ENCODE measurements around the gene ACSL6. TPM values are rescaled to one million over a fixed set of nuclear protein-coding genes. Genes with fewer than 3 reads are reported as not detected.
A peak's percentile ranks its signal among the peaks of the same experiment; 100 is the strongest.

ACSL6 gene
- total RNA-seq, 2 donors from 2014 or later, result 5.9 to 8.2 TPM

- Mint-ChIP-seq H3K27me3 (ENCODE audit: low read depth) (no peaks in the 10 kb centered on the region), H3K27ac (no peak overlapping the region)
- ATAC-seq (replicated peaks in 1 of 2), result no peak
Measured at GRCh38 chr5:131974016-131974415, 37.4 kb downstream of the ACSL6 start.

GRCh38 chr5:131973089-131973712 lies 38.3 kb downstream of the ACSL6 start:
- Mint-ChIP-seq H3K36me3 (ENCODE audit: insufficient read depth in 2 of 2) (peaks cover 0 to 2% of the 10 kb centered on the region in 2 donors), H3K27ac (no peak overlapping the region), H3K4me1 (ENCODE audit: low read depth) (peaks cover 48% of the 10 kb centered on the region), H3K9me3 (no peaks in the 10 kb centered on the region), H3K4me3 (no peak overlapping the region), H3K27me3 (ENCODE audit: low read depth) (no peaks in the 10 kb centered on the region)
- DNase-seq (no peak), ATAC-seq (replicated peaks in 1 of 2) (no peak)

More at GRCh38 chr5:131974016-131974415, 37.4 kb downstream of the ACSL6 start:
- DNase-seq, result no peak
- peaks cover 0 to 2% of the 10 kb centered on the region in 2 donors for H3K36me3 Mint-ChIP-seq (ENCODE audit: insufficient read depth in 2 of 2)
- no peaks in the 10 kb centered on the region for H3K9me3 Mint-ChIP-seq
- peaks cover 48% of the 10 kb centered on the region for H3K4me1 Mint-ChIP-seq (ENCODE audit: low read depth)
- no peak overlapping the region for H3K4me3 Mint-ChIP-seq

GRCh38 chr5:131968396-131968954 lies 43.0 kb downstream of the ACSL6 start:
- Mint-ChIP-seq H3K27ac (no peak overlapping the region), H3K4me1 (ENCODE audit: low read depth) (peaks cover 1% of the 10 kb centered on the region), H3K4me3 (no peak overlapping the region), H3K36me3 (ENCODE audit: insufficient read depth in 2 of 2) (no peaks in the 10 kb centered on the region), H3K9me3 (no peaks in the 10 kb centered on the region), H3K27me3 (ENCODE audit: low read depth) (no peaks in the 10 kb centered on the region)
- ATAC-seq (replicated peaks in 1 of 2) (no peak), DNase-seq (no peak)

DNA sequence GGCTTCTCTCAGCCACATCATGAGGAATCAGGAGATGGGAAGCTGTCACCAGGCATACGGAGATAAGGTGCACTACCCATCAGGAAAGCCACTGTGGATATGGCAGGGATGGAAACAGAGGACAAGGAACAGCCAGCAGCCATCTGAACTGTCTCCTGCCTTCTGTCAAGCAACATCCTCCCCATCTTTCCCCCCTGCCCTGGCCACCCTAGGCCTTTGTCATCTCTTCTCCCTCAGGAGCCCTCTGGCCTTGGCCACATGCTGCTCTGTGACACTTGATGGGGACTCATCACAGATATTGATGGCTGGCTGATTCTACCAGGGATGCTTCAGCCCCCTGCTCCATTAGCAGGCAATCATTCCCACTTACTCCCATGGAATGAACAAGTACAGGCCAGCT lies 44.9 kb downstream of the ACSL6 start:
- no peaks in the 10 kb centered on the region for H3K9me3 Mint-ChIP-seq
- H3K4me1 Mint-ChIP-seq (ENCODE audit: low read depth), result no peaks in the 10 kb centered on the region
- H3K27ac Mint-ChIP-seq, result no peak overlapping the region
- no peak for DNase-seq
- H3K4me3 Mint-ChIP-seq, result no peak overlapping the region
- no peaks in the 10 kb centered on the region for H3K36me3 Mint-ChIP-seq (ENCODE audit: insufficient read depth in 2 of 2)
- H3K27me3 Mint-ChIP-seq (ENCODE audit: low read depth), result no peaks in the 10 kb centered on the region
- no peak for ATAC-seq (replicated peaks in 1 of 2)

- H3K27ac Mint-ChIP-seq, result no peak overlapping the region
- DNase-seq (no peak), ATAC-seq (replicated peaks in 1 of 2) (no peak)
- H3K9me3 Mint-ChIP-seq, result no peaks in the 10 kb centered on the region
- H3K27me3 Mint-ChIP-seq (ENCODE audit: low read depth), result no peaks in the 10 kb centered on the region
- no peak overlapping the region for H3K4me3 Mint-ChIP-seq
- H3K4me1 Mint-ChIP-seq (ENCODE audit: low read depth), result no peaks in the 10 kb centered on the region
- H3K36me3 Mint-ChIP-seq (ENCODE audit: insufficient read depth in 2 of 2), result no peaks in the 10 kb centered on the region
Measured at GRCh38 chr5:131965826-131966415, 45.5 kb downstream of the ACSL6 start.

- Mint-ChIP-seq H3K27me3 (ENCODE audit: low read depth) (no peaks in the 10 kb centered on the region), H3K27ac (no peak overlapping the region), H3K4me3 (no peak overlapping the region), H3K36me3 (ENCODE audit: insufficient read depth in 2 of 2) (no peaks in the 10 kb centered on the region), H3K9me3 (no peaks in the 10 kb centered on the region), H3K4me1 (ENCODE audit: low read depth) (peaks cover 14% of the 10 kb centered on the region)
- ATAC-seq (replicated peaks in 1 of 2) (peak; percentile 74 to 82), DNase-seq (no peak)
Measured at GRCh38 chr5:131959906-131960305, 51.6 kb downstream of the ACSL6 start.

DNA sequence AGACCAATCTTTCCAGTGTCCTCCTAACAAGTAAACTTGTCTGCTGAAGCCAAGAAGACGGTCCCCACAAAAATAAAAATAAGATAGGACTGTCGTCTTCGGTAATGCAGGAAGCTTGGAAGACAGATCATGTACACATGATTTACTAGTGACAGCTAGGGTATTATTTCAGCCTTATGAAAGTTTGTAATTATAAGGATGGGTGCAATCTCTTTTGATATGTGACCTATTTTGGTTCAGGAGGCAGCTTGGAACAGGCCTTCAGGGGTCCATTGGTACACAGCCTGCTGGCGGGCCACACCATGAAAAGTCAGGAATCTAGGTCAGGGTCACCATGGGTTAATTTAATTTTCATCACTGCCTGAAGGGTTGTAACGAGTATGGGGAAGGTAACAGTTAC lies 52.3 kb downstream of the ACSL6 start:
- peaks cover 0 to 3% of the 10 kb centered on the region in 2 donors for H3K36me3 Mint-ChIP-seq (ENCODE audit: insufficient read depth in 2 of 2)
- H3K27me3 Mint-ChIP-seq (ENCODE audit: low read depth), result no peaks in the 10 kb centered on the region
- H3K4me3 Mint-ChIP-seq, result no peak overlapping the region
- ATAC-seq (replicated peaks in 1 of 2) (no peak), DNase-seq (no peak)
- no peaks in the 10 kb centered on the region for H3K9me3 Mint-ChIP-seq
- peaks cover 21% of the 10 kb centered on the region for H3K4me1 Mint-ChIP-seq (ENCODE audit: low read depth)
- no peak overlapping the region for H3K27ac Mint-ChIP-seq

DNA sequence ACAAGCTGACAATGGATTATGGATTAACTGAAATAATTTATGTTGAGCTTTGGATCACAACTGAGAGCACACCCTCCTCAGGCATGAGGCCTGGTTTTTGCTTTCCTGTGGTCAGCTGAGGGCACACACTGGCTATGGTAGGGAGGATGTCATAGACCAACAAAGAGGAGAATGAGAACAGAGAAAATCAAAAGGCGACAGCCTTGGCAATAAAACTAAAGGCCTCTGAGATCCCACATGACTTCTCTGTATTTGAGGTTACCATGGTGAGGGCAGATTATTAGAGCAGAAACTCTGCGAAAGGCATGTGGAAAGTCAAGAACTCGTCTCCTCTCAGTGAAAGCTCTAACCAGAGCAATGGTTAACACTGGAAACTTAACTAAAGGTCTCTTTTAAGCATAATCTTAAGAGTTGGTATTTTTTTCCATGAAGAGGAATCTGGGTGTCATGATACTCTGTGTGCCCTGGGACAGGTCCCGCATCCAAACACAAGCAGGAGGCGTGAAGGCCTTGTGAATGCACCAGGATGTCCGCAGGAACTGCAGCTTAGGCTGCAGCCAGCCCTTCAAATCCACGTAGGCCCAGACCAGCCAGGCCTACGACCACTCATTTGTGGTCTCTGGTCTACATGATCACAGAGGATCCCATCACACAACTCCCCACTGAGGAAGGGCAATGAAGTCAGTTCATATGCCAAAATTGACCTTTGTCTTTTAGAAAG lies 53.6 kb downstream of the ACSL6 start:
- H3K27me3 Mint-ChIP-seq (ENCODE audit: low read depth), result no peaks in the 10 kb centered on the region
- peaks cover 0 to 3% of the 10 kb centered on the region in 2 donors for H3K36me3 Mint-ChIP-seq (ENCODE audit: insufficient read depth in 2 of 2)
- DNase-seq, result no peak
- no peaks in the 10 kb centered on the region for H3K9me3 Mint-ChIP-seq
- no peak overlapping the region for H3K4me3 Mint-ChIP-seq
- peaks cover 23% of the 10 kb centered on the region for H3K4me1 Mint-ChIP-seq (ENCODE audit: low read depth)
- ATAC-seq (replicated peaks in 1 of 2), result no peak
- no peak overlapping the region for H3K27ac Mint-ChIP-seq

- DNase-seq (no peak), ATAC-seq (replicated peaks in 1 of 2) (peak; percentile 56 to 72)
- peaks cover 16% of the 10 kb centered on the region for H3K4me1 Mint-ChIP-seq (ENCODE audit: low read depth)
- no peaks in the 10 kb centered on the region for H3K27me3 Mint-ChIP-seq (ENCODE audit: low read depth)
- no peaks in the 10 kb centered on the region for H3K9me3 Mint-ChIP-seq
- H3K27ac Mint-ChIP-seq, result no peak overlapping the region
- H3K36me3 Mint-ChIP-seq (ENCODE audit: insufficient read depth in 2 of 2), result peaks cover 0 to 3% of the 10 kb centered on the region in 2 donors
- H3K4me3 Mint-ChIP-seq, result no peak overlapping the region
Measured at GRCh38 chr5:131953969-131954368, 57.5 kb downstream of the ACSL6 start.

- DNase-seq, result no peak
- Mint-ChIP-seq H3K27me3 (ENCODE audit: low read depth) (no peaks in the 10 kb centered on the region), H3K27ac (no peak overlapping the region), H3K9me3 (no peaks in the 10 kb centered on the region), H3K36me3 (ENCODE audit: insufficient read depth in 2 of 2) (peaks cover 0 to 3% of the 10 kb centered on the region in 2 donors), H3K4me3 (no peak overlapping the region), H3K4me1 (ENCODE audit: low read depth) (peaks cover 11% of the 10 kb centered on the region)
- no peak for ATAC-seq (replicated peaks in 1 of 2)
Measured at GRCh38 chr5:131952301-131952857, 59.1 kb downstream of the ACSL6 start.

DNA sequence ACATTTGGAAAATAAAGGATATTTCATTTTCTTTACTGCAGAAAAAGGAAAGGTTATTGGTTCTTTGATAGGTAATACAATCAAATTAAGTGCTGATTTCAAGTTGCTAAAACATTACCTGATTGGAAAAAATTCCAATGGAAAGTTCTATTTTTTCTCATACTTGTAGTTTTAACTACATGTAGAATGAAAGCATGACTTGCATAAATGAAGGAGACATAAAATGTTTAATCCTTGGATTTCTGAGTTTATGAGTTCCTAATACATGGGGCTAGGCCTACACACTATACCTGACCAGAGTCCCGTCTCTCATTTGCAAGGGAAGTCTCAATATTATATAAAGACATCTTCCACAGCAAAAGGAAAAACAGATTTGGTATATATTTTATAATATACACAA lies 60.8 kb downstream of the ACSL6 start:
- no peak for ATAC-seq (replicated peaks in 1 of 2)
- no peaks in the 10 kb centered on the region for H3K9me3 Mint-ChIP-seq
- H3K36me3 Mint-ChIP-seq (ENCODE audit: insufficient read depth in 2 of 2), result peaks cover 0 to 3% of the 10 kb centered on the region in 2 donors
- H3K27me3 Mint-ChIP-seq (ENCODE audit: low read depth), result no peaks in the 10 kb centered on the region
- H3K4me1 Mint-ChIP-seq (ENCODE audit: low read depth), result peaks cover 9% of the 10 kb centered on the region
- H3K4me3 Mint-ChIP-seq, result no peak overlapping the region
- no peak overlapping the region for H3K27ac Mint-ChIP-seq
- no peak for DNase-seq

GRCh38 chr5:131947445-131947844 lies 64.0 kb downstream of the ACSL6 start:
- ATAC-seq (replicated peaks in 1 of 2) (no peak), DNase-seq (no peak)
- no peaks in the 10 kb centered on the region for H3K36me3 Mint-ChIP-seq (ENCODE audit: insufficient read depth in 2 of 2)
- H3K4me3 Mint-ChIP-seq, result no peak overlapping the region
- H3K27me3 Mint-ChIP-seq (ENCODE audit: low read depth), result no peaks in the 10 kb centered on the region
- no peaks in the 10 kb centered on the region for H3K4me1 Mint-ChIP-seq (ENCODE audit: low read depth)
- no peaks in the 10 kb centered on the region for H3K9me3 Mint-ChIP-seq
- no peak overlapping the region for H3K27ac Mint-ChIP-seq

- Mint-ChIP-seq H3K4me1 (ENCODE audit: low read depth) (no peaks in the 10 kb centered on the region), H3K4me3 (no peak within 1 kb of the TSS), H3K27me3 (ENCODE audit: low read depth) (no peaks in the 10 kb centered on the region), H3K9me3 (no peaks in the 10 kb centered on the region), H3K36me3 (ENCODE audit: insufficient read depth in 2 of 2) (peaks cover 0 to 2% of the 10 kb centered on the region in 2 donors), H3K27ac (no peak within 1 kb of the TSS)
- ATAC-seq (replicated peaks in 1 of 2), result no peak
- no peak for DNase-seq
Measured at GRCh38 chr5:131945551-131946168, 65.8 kb downstream of the ACSL6 start, which contains the start of gene MEIKIN. MEIKIN (minus strand) TSS chr5:131945663; CDS start chr5:131945505, 158 bp downstream.
